Right lobe of liver (tissue), 4 donors: ENCODE results near the gene PHACTR2.

Experiments
- POLR2A ChIP-seq: fragments of 450-650 bp; IDR thresholded peaks from one replicate; pipeline ENCODE4 v1.6.1; 2017; ENCODE audit warnings: antibody characterized with exemption, mild to moderate bottlenecking
- TF ChIP-seq, protein P1 (sequence below), 4 donors: fragments of 200-600 bp in 3 of 4; fragments of 450-650 bp in 1 of 4; IDR thresholded peaks; one replicate each; pipeline versions ENCODE4 v1.5.1 to v1.8.0; 2016 to 2022; ENCODE audit warnings: antibody characterized with exemption in 4 of 4, mild to moderate bottlenecking in 2 of 4
- donor health status: DM: no; HTN: no; CAD: no.
- donor health status: DM: no; HTN: no; CAD: no.
- donor health status: DM: no; HTN: yes; CAD: no.

DNA sequence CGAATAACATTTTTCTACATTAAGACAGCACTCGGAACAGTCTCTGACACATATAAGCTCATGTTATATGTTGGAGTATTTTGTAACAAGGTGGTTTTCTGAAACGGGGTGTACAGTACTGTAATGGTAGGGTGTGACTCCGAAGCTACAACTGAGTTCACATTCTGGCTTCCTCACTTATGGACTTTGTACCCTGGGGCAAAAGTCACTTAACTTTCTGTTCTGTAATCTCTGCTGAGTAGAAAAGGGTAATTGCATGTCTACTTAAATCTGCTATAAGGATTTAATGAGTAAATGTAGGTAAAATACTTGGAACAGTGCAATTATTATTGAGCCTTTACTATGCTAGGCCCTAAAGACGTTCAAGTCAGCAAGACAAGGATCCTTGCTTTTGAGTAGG, 160.6 kb downstream of the PHACTR2 start:
- TF ChIP-seq, protein P1, sequence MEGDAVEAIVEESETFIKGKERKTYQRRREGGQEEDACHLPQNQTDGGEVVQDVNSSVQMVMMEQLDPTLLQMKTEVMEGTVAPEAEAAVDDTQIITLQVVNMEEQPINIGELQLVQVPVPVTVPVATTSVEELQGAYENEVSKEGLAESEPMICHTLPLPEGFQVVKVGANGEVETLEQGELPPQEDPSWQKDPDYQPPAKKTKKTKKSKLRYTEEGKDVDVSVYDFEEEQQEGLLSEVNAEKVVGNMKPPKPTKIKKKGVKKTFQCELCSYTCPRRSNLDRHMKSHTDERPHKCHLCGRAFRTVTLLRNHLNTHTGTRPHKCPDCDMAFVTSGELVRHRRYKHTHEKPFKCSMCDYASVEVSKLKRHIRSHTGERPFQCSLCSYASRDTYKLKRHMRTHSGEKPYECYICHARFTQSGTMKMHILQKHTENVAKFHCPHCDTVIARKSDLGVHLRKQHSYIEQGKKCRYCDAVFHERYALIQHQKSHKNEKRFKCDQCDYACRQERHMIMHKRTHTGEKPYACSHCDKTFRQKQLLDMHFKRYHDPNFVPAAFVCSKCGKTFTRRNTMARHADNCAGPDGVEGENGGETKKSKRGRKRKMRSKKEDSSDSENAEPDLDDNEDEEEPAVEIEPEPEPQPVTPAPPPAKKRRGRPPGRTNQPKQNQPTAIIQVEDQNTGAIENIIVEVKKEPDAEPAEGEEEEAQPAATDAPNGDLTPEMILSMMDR (IDR thresholded peaks at IDR 0.05): no peak
- TF ChIP-seq POLR2A: no peak
